ENCODE measurements around the gene KTN1.

GRCh38 chr14:55588259-55588699 lies 8.3 kb downstream of the KTN1 start:
- no peak for TF ChIP-seq EP300 (IDR thresholded peaks at IDR 0.05)
- no peak for TF ChIP-seq CTCF (IDR thresholded peaks at IDR 0.05)

Measured in ovary (tissue), 3 donors.